Lung (tissue), 12 donors: ENCODE measurements around the gene CDC25A. TPM values are rescaled to one million over a fixed set of nuclear protein-coding genes. Genes with fewer than 3 reads are reported as not detected.

Experiments used
- ATAC-seq: fragments of 200-7000 bp; cut with Tn5 transposase; one replicate; pipeline ENCODE4 v1.9.1; 2020; ENCODE audit warnings: moderate number of reproducible peaks; ENCODE audit not compliant: insufficient read depth, low FRiP score
- DNase-seq, 3 donors: peaks; one replicate each; pipeline ENCODE4 v3.0.0-alpha.2; 2013 to 2017
- H3K27ac ChIP-seq, 2 donors: one replicate each; pipeline ENCODE4 v1.5.1; 2013; ENCODE audit warnings: mild to moderate bottlenecking in 2 of 2, moderate library complexity in 2 of 2, control low read depth in 1 of 2, inconsistent platforms in 1 of 2, low read depth in 1 of 2, low read length in 1 of 2
- H3K27me3 ChIP-seq, 3 donors: one replicate each; pipeline ENCODE4 v1.5.1; 2013; ENCODE audit warnings: low read length in 2 of 3; ENCODE audit not compliant: control insufficient read depth in 3 of 3, insufficient read depth in 3 of 3
- H3K36me3 ChIP-seq, 4 donors: one replicate each; pipeline ENCODE4 v1.5.1; 2013; ENCODE audit warnings: low read length in 4 of 4, mild to moderate bottlenecking in 1 of 4, moderate library complexity in 1 of 4; ENCODE audit not compliant: control insufficient read depth in 4 of 4, insufficient read depth in 4 of 4
- H3K4me1 ChIP-seq, 5 donors: one replicate each; pipeline ENCODE4 v1.5.1; 2013; ENCODE audit warnings: low read length in 5 of 5, mild to moderate bottlenecking in 2 of 5, moderate library complexity in 1 of 5; ENCODE audit not compliant: control insufficient read depth in 5 of 5, insufficient read depth in 5 of 5
- H3K4me3 ChIP-seq: one replicate; pipeline ENCODE4 v1.5.1; 2013; ENCODE audit warnings: mild to moderate bottlenecking, control low read depth, moderate library complexity
- H3K9ac ChIP-seq, 2 donors: one replicate each; pipeline ENCODE4 v1.5.1; 2013; ENCODE audit warnings: low read length in 2 of 2, control low read depth in 1 of 2; ENCODE audit not compliant: insufficient read depth in 1 of 2
- H3K9me3 ChIP-seq, 4 donors: one replicate each; pipeline ENCODE4 v1.5.1; 2013; ENCODE audit warnings: low read length in 3 of 4, mild to moderate bottlenecking in 1 of 4, moderate library complexity in 1 of 4; ENCODE audit not compliant: control insufficient read depth in 4 of 4, insufficient read depth in 3 of 4
- WGBS, 2 donors: extraction: QIAGEN DNeasy Blood & Tissue Kit; methylation state at CpG; one replicate each; pipeline ENCODE4 v1.1.7; 2013; 5-methylcytosine and 5-hydroxymethylcytosine counted together
- polyA plus RNA-seq, 2 donors: library from polyadenylated mRNA; stranded (reverse); fragments of 200-250 nt; gene quantifications; one replicate each; pipeline ENCODE4 v1.2.1, GENCODE V29; 2013
- total RNA-seq, 2 donors: library from RNA; depleted of rRNA in 1 of 2; stranded (reverse); fragments of >200 nt in 1 of 2; gene quantifications; one replicate each; pipeline ENCODE4 v1.2.1, GENCODE V29; 2014 to 2021
- TF ChIP-seq, protein P1 (sequence below): IDR thresholded peaks from 2 replicates; pipeline ENCODE4 v1.5.1; 2012; ENCODE audit warnings: mild to moderate bottlenecking; ENCODE audit errors: control extremely low read depth, extremely low read depth
- donor health status: control.
- donor health status: control.
- donor health status: Bipolar disorder and iron deficiency.
- donor health status: healthy.
- donor health status: DM: yes; HTN: yes; CAD: no.

CDC25A gene
- total and polyA plus RNA-seq, 4 donors: 0.57 to 1.5 (median 1.1) TPM

DNA sequence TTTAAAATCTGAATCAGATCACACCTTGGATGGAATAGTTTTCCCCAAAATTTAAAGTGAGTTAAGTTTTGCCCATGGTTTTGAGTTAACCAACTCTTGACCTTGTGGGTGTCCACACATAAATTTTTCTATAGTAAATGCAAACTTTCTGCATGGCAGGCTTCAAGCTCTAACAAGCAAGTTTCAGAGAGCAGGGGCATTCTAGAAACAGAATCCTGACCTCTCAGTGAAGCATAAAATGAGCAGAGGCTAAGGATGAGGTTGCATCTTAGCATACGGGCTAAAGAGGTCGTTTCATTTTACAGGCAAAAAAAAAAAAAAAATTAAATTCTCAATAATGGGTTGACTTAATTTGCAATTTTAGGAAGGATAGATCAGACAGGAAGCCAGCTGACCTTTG, 32.1 kb downstream of the CDC25A start:
- H3K36me3 ChIP-seq: peaks cover 0 to 10% (median 4%) of the 10 kb centered on the region in 4 donors
- no peak overlapping the region for H3K27ac ChIP-seq
- no peak for ATAC-seq
- WGBS, 2 donors: 80 to 91% methylated on average over 2 of the region's 2 CpGs
- TF ChIP-seq, protein P1, sequence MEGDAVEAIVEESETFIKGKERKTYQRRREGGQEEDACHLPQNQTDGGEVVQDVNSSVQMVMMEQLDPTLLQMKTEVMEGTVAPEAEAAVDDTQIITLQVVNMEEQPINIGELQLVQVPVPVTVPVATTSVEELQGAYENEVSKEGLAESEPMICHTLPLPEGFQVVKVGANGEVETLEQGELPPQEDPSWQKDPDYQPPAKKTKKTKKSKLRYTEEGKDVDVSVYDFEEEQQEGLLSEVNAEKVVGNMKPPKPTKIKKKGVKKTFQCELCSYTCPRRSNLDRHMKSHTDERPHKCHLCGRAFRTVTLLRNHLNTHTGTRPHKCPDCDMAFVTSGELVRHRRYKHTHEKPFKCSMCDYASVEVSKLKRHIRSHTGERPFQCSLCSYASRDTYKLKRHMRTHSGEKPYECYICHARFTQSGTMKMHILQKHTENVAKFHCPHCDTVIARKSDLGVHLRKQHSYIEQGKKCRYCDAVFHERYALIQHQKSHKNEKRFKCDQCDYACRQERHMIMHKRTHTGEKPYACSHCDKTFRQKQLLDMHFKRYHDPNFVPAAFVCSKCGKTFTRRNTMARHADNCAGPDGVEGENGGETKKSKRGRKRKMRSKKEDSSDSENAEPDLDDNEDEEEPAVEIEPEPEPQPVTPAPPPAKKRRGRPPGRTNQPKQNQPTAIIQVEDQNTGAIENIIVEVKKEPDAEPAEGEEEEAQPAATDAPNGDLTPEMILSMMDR: no peak
- H3K4me3 ChIP-seq: no peak overlapping the region
- H3K4me1 ChIP-seq: peaks cover 0 to 10% (median 2%) of the 10 kb centered on the region in 5 donors
- no peak overlapping the region for H3K9ac ChIP-seq
- H3K27me3 ChIP-seq: no peaks in the 10 kb centered on the region
- no peaks in the 10 kb centered on the region for H3K9me3 ChIP-seq
- no peak for DNase-seq

DNA sequence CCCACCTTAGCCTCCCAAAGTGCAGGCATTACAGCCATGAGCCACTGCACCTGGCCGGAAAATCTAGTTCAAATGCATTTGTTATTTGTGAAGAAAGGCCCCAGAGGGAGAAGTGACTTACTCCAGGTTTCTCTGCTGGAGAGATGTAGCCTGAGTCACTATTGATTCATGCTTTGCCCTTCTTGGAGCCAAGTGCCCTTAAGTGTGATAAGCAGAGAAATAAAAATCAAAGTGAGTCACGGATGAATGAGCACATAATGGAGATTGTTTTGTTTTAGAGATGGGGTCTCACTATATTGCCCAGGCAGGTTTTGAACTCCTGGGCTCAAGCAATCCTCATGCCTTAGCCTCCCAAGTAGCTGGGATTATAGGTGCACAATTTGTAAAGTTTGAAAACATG, 33.1 kb downstream of the CDC25A start:
- 61 to 90% methylated on average over 2 of the region's 2 CpGs for WGBS, 2 donors
- Histone ChIP-seq H3K36me3 (peaks cover 0 to 10% (median 3%) of the 10 kb centered on the region in 4 donors), H3K9ac (no peak overlapping the region), H3K27ac (no peak overlapping the region), H3K9me3 (no peaks in the 10 kb centered on the region), H3K4me1 (peaks cover 0 to 10% (median 2%) of the 10 kb centered on the region in 5 donors), H3K4me3 (no peak overlapping the region), H3K27me3 (no peaks in the 10 kb centered on the region)
- ATAC-seq (peak; percentile 44), DNase-seq (no peak)
- TF ChIP-seq, protein P1: no peak

DNA sequence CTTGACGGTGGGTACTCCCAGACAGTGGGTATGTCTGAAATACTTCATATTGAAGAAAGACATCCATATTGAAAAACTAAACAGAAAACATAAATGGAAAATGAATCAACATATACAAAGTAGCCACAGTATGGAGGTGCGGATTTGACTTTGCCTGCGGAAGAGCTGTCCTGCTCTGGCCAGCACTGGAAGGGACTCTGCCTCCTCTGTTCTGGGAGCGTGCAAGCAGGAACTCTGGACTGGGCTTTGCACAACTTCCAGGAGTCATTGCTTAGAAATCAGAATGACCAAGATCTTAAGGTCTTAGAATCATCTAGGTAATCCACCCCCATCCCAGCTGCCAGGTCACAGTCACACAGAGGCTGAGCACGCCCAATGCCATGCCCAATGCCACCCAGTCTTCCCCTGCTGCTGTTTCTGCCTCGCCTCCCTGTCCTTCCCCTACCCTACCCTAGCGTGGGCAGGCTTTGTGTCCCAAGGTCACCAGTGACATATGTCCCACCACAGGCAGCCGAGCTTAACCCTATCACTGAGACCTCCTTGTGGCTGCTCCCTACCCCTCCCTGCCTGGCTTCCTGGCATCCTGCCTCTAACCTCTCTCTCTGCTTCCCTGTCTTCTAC, 36.3 kb downstream of the CDC25A start:
- no peak for DNase-seq
- no peak for ATAC-seq
- no peak overlapping the region for H3K4me3 ChIP-seq
- no peaks in the 10 kb centered on the region for H3K36me3 ChIP-seq
- H3K9me3 ChIP-seq: no peaks in the 10 kb centered on the region
- peaks cover 0 to 10% (median 2%) of the 10 kb centered on the region in 5 donors for H3K4me1 ChIP-seq
- no peak overlapping the region for H3K9ac ChIP-seq
- TF ChIP-seq, protein P1: no peak
- 61 to 67% methylated on average over 8 of the region's 8 CpGs for WGBS, 2 donors
- H3K27me3 ChIP-seq: no peaks in the 10 kb centered on the region
- peak overlapping the region in 1 of 2 donors; percentile 6 for H3K27ac ChIP-seq
